Upper lobe of left lung (tissue), 6 donors: ENCODE measurements around the gene KSR2. TPM values are rescaled to one million over a fixed set of nuclear protein-coding genes. Genes with fewer than 3 reads are reported as not detected.

Experiments
- ATAC-seq, 2 donors: fragments of 200-7000 bp; cut with Tn5 transposase; one replicate each; pipeline ENCODE4 v1.9.1; 2022; ENCODE audit warnings: mild to moderate bottlenecking in 2 of 2, moderate library complexity in 2 of 2; ENCODE audit not compliant: low FRiP score in 2 of 2
- DNase-seq, 2 donors: peaks; one replicate each; pipeline ENCODE4 v3.0.0-alpha.2; 2019 to 2020
- H3K27ac ChIP-seq, 4 donors: fragments of 200-600 bp; sonication (generic); one replicate each; pipeline ENCODE4 v1.5.1; 2016 to 2019
- H3K27me3 ChIP-seq, 4 donors: fragments of 200-600 bp; sonication (generic); one replicate each; pipeline ENCODE4 v1.5.1; 2017 to 2019
- H3K36me3 ChIP-seq, 4 donors: fragments of 200-600 bp; sonication (generic); one replicate each; pipeline ENCODE4 v1.5.1; 2016 to 2019
- H3K4me1 ChIP-seq, 4 donors: fragments of 200-600 bp; sonication (generic); one replicate each; pipeline ENCODE4 v1.5.1; 2018 to 2019
- H3K4me3 ChIP-seq, 4 donors: fragments of 200-600 bp; sonication (generic); one replicate each; pipeline ENCODE4 v1.5.1; 2017 to 2019; ENCODE audit warnings: mild to moderate bottlenecking in 2 of 4, moderate library complexity in 1 of 4
- H3K9me3 ChIP-seq, 4 donors: fragments of 200-600 bp; sonication (generic); one replicate each; pipeline ENCODE4 v1.5.1; 2018 to 2019
- EP300 ChIP-seq, 4 donors: sonication (generic); formaldehyde crosslinking; IDR thresholded peaks; one replicate each; pipeline ENCODE4 v1.5.1; 2017; ENCODE audit warnings: antibody characterized with exemption in 4 of 4, control low read depth in 2 of 4
- POLR2A ChIP-seq, 4 donors: fragments of 450-650 bp; IDR thresholded peaks; one replicate each; pipeline ENCODE4 v1.5.1; 2016 to 2017; ENCODE audit warnings: antibody characterized with exemption in 4 of 4, mild to moderate bottlenecking in 2 of 4
- POLR2AphosphoS5 ChIP-seq, 2 donors: sonication (generic); formaldehyde crosslinking; IDR thresholded peaks; one replicate each; pipeline ENCODE4 v1.5.1; 2017; ENCODE audit warnings: antibody characterized with exemption in 2 of 2
- WGBS, 2 donors: methylation state at CpG; one replicate each; pipeline ENCODE4 v1.1.5; 2017 to 2018; 5-methylcytosine and 5-hydroxymethylcytosine counted together
- total RNA-seq, 6 donors: library from RNA; depleted of rRNA in 4 of 6; stranded (reverse); fragments of >200 nt in 4 of 6; gene quantifications; one replicate each; pipeline versions ENCODE4 v1.1.0 to v1.2.1, GENCODE V29; 2016 to 2021
- TF ChIP-seq, protein P1 (sequence below), 6 experiments: fragments of 450-650 bp in 4 of 6; fragments of 200-600 bp in 2 of 6; sonication (generic) in 2 of 6; IDR thresholded peaks; one replicate each; pipeline ENCODE4 v1.5.1; 2016 to 2019; ENCODE audit warnings: antibody characterized with exemption in 6 of 6
- donor health status: DM: no; HTN: no; CAD: no; lungs with moderate emphysema.
- donor health status: DM: no; HTN: yes; CAD: no; lungs with severe emphysema.

KSR2 gene
- total RNA-seq, 6 donors from 2014 or later, result 0.30 to 3.2 (median 0.85) TPM

DNA sequence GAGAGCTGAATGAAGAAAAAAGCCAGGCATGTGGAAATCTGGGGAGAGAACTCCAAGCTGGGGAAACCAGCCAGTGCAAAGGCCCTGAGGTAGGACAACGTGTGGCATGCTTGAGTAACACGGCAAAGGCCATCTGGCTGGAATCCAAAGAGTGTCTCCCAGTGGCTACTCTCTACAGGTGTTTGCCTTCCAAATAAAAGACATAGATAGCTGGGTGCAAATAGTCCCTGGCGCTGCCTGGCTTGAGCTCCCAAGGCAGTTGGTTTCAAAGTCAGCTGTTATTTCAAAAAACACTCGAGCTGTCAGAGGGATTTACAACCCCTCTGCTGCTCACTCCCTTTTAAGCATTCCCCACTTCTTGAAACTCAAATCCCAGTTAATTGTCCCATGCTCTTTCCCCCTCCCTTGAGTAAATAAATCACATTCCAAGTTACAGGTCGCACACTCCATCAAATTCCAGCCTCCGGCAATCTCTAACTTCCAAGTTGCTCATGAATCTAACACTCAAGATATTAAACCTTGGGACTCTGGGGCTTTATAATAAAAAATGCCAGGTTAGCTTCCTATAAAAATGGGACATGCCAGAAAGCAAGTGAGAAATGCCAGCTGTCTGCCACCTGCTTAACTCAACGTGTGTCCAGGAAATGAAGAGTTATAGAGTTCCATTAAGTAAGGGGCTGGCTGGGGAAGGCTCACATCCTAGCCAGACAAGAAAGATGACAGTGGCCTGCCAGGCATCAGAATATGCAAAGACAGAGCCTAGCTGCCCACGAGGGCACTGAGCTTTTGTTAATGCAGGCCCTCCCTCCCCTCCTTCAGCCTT lies 473.7 kb downstream of the KSR2 start:
- Histone ChIP-seq H3K9me3 (no peaks in the 10 kb centered on the region), H3K27me3 (no peaks in the 10 kb centered on the region), H3K4me3 (no peak overlapping the region), H3K4me1 (peaks cover 0 to 5% (median 0%) of the 10 kb centered on the region in 4 donors), H3K27ac (no peak overlapping the region), H3K36me3 (no peaks in the 10 kb centered on the region)
- ATAC-seq (no peak), DNase-seq (no peak)
- TF ChIP-seq EP300 (IDR thresholded peaks at IDR 0.05), result no peak
- no peak for TF ChIP-seq POLR2AphosphoS5 (IDR thresholded peaks at IDR 0.05)
- TF ChIP-seq, protein P1, sequence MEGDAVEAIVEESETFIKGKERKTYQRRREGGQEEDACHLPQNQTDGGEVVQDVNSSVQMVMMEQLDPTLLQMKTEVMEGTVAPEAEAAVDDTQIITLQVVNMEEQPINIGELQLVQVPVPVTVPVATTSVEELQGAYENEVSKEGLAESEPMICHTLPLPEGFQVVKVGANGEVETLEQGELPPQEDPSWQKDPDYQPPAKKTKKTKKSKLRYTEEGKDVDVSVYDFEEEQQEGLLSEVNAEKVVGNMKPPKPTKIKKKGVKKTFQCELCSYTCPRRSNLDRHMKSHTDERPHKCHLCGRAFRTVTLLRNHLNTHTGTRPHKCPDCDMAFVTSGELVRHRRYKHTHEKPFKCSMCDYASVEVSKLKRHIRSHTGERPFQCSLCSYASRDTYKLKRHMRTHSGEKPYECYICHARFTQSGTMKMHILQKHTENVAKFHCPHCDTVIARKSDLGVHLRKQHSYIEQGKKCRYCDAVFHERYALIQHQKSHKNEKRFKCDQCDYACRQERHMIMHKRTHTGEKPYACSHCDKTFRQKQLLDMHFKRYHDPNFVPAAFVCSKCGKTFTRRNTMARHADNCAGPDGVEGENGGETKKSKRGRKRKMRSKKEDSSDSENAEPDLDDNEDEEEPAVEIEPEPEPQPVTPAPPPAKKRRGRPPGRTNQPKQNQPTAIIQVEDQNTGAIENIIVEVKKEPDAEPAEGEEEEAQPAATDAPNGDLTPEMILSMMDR (IDR thresholded peaks at IDR 0.05), result no peak
- TF ChIP-seq POLR2A (IDR thresholded peaks at IDR 0.05), result no peak
- WGBS, 2 donors, result 23 to 29% methylated on average over 8 of the region's 8 CpGs

DNA sequence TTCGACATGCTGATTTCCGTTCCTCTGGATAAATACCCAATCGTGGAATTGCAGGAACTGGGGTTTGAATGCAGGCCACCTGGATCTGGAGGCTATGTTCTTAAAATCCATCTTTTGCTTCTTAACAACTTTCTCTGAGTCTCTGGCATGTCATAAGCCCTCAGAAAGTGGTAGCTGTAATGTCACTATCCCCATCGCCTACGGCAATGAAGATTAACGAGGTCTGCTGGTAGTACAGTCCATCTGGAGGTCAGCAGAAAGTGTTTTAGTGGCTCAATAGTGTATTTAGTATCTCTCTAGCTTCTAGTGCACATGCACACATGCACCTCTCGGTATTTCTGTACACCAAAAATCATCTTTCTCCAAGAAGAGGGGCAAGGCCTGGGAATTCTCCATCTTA lies 477.1 kb downstream of the KSR2 start:
- 87 to 89% methylated on average over 7 of the region's 7 CpGs for WGBS, 2 donors
- no peak overlapping the region for H3K4me3 ChIP-seq
- no peaks in the 10 kb centered on the region for H3K9me3 ChIP-seq
- peaks cover 0 to 5% (median 0%) of the 10 kb centered on the region in 4 donors for H3K4me1 ChIP-seq
- H3K27ac ChIP-seq, result no peak overlapping the region
- no peak for ATAC-seq
- no peaks in the 10 kb centered on the region for H3K27me3 ChIP-seq
- DNase-seq, result no peak
- TF ChIP-seq, protein P1 (IDR thresholded peaks at IDR 0.05), result no peak
- TF ChIP-seq EP300 (IDR thresholded peaks at IDR 0.05), result no peak
- TF ChIP-seq POLR2AphosphoS5 (IDR thresholded peaks at IDR 0.05), result no peak
- no peak for TF ChIP-seq POLR2A (IDR thresholded peaks at IDR 0.05)
- no peaks in the 10 kb centered on the region for H3K36me3 ChIP-seq

DNA sequence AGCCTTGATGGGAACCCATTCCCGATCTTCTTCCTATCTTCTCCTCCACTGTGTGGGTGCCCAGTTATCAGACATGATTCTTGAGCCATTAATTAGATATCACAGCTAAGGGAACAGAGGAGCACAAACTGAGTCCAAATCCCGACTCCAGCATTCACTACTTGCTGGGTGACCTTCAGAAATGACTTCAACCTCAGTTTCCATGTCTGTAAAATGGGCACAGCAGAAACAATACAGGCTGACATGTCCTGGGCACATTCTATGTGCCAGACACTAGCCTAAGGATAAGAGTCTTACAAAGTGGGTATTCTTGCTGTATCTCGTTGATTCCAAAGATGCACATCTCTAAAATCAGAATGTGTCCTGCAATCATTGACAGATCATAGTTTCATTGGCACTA lies 478.7 kb downstream of the KSR2 start:
- DNase-seq (no peak), ATAC-seq (no peak)
- H3K4me1 ChIP-seq, result no peaks in the 10 kb centered on the region
- no peak overlapping the region for H3K27ac ChIP-seq
- no peaks in the 10 kb centered on the region for H3K36me3 ChIP-seq
- TF ChIP-seq POLR2AphosphoS5 (IDR thresholded peaks at IDR 0.05) (no peak), POLR2A (IDR thresholded peaks at IDR 0.05) (no peak), EP300 (IDR thresholded peaks at IDR 0.05) (no peak)
- TF ChIP-seq, protein P1 (IDR thresholded peaks at IDR 0.05), result no peak
- 72 to 86% methylated on average over 3 of the region's 3 CpGs for WGBS, 2 donors
- no peaks in the 10 kb centered on the region for H3K9me3 ChIP-seq
- H3K27me3 ChIP-seq, result no peaks in the 10 kb centered on the region
- no peak overlapping the region for H3K4me3 ChIP-seq

DNA sequence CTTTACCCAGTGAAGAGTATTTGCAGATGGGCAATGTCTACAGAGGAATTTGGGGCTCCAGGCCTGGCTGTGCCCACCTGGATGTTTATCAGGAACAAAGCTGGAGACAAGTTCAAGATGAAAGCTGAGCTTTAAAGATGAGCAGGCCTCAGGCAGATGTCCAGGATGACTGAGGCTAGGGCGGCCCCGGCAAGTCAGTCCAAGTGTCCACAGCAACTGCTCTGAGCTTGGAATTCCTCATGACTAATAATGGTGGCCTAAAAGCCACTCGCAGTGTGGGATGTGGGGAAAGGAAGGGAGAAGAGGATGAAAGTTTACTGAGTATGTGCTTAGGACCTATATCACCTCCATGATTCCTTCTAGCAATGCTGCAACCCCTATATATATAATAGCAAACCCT lies 479.1 kb downstream of the KSR2 start:
- DNase-seq (no peak), ATAC-seq (no peak)
- H3K4me1 ChIP-seq, result no peaks in the 10 kb centered on the region
- H3K9me3 ChIP-seq, result no peaks in the 10 kb centered on the region
- H3K36me3 ChIP-seq, result no peaks in the 10 kb centered on the region
- no peaks in the 10 kb centered on the region for H3K27me3 ChIP-seq
- no peak for TF ChIP-seq POLR2AphosphoS5 (IDR thresholded peaks at IDR 0.05)
- no peak for TF ChIP-seq POLR2A (IDR thresholded peaks at IDR 0.05)
- TF ChIP-seq, protein P1 (IDR thresholded peaks at IDR 0.05), result no peak
- no peak for TF ChIP-seq EP300 (IDR thresholded peaks at IDR 0.05)
- no peak overlapping the region for H3K27ac ChIP-seq
- 93 to 100% methylated on average over 1 to 3 of the region's 3 CpGs for WGBS, 2 donors
- H3K4me3 ChIP-seq, result no peak overlapping the region
